Activated T-helper 2 cell treated with anti-CD3 and anti-CD28 coated beads, Interferon-gamma antibody, Interleukin-2, Interleukin-4, amounts not matched to agents 10 μg/mL and 5 μg/mL and 100 μg/mL, durations not matched to agents 14 hours and 24 hours and 36 hours (primary cell): ENCODE data around the gene GMCL1. TPM values are rescaled to one million over a fixed set of nuclear protein-coding genes. Genes with fewer than 3 reads are reported as not detected.
"Not testable (repeated sequence)": the region's sequence is repeated elsewhere in the genome, so short reads cannot be mapped to it uniquely, and the experiment has no call there.

Experiments
- DNase-seq: peaks from one replicate; pipeline ENCODE4 v3.0.0; 2021; ENCODE audit warnings: low spot score
- H3K27ac Mint-ChIP-seq: one replicate; pipeline ENCODE4 v1.8.0; 2021; ENCODE audit warnings: mixed read lengths
- H3K27me3 Mint-ChIP-seq: one replicate; pipeline ENCODE4 v1.8.0; 2021; ENCODE audit warnings: low read depth, mixed read lengths
- H3K36me3 Mint-ChIP-seq: one replicate; pipeline ENCODE4 v1.8.0; 2021; ENCODE audit warnings: low read depth, mixed read lengths
- H3K4me1 Mint-ChIP-seq: one replicate; pipeline ENCODE4 v1.8.0; 2021; ENCODE audit warnings: low read depth, mixed read lengths
- H3K4me3 Mint-ChIP-seq: one replicate; pipeline ENCODE4 v1.8.0; 2021; ENCODE audit warnings: low read depth, mild to moderate bottlenecking, moderate library complexity, mixed read lengths
- H3K9me3 Mint-ChIP-seq: one replicate; pipeline ENCODE4 v1.8.0; 2021; ENCODE audit warnings: mixed read lengths
- intact Hi-C: fragments of 100-400 bp; cut with micrococcal nuclease; formaldehyde crosslinking; loops from one replicate; pipeline ENCODE4 v1.15.1; 2023
- total RNA-seq: library from RNA; stranded (reverse); gene quantifications from 2 replicates; pipeline ENCODE4 v1.2.3, GENCODE V29; 2022

Gene GMCL1
- total RNA-seq, 1 donor from 2014 or later, result 29.2 TPM

- Mint-ChIP-seq H3K4me1 (peaks cover 9% of the 10 kb centered on the region), H3K27ac (no peak overlapping the region), H3K4me3 (no peak overlapping the region), H3K9me3 (no peaks in the 10 kb centered on the region), H3K27me3 (no peaks in the 10 kb centered on the region), H3K36me3 (peaks cover 56% of the 10 kb centered on the region)
- intact Hi-C loops, result no loop called here
- DNase-seq, result no peak
Measured at GRCh38 chr2:69844560-69844959, 15.1 kb downstream of the GMCL1 start.

GRCh38 chr2:69846182-69847067 lies 17.0 kb downstream of the GMCL1 start:
- no peaks in the 10 kb centered on the region for H3K27me3 Mint-ChIP-seq
- H3K4me1 Mint-ChIP-seq, result peaks cover 9% of the 10 kb centered on the region
- intact Hi-C loops, result no loop called here
- no peak overlapping the region for H3K4me3 Mint-ChIP-seq
- peaks cover 48% of the 10 kb centered on the region for H3K36me3 Mint-ChIP-seq
- H3K9me3 Mint-ChIP-seq, result no peaks in the 10 kb centered on the region
- no peak for DNase-seq
- peak overlapping the region; percentile 54 for H3K27ac Mint-ChIP-seq

GRCh38 chr2:69847068-69847828 lies 17.8 kb downstream of the GMCL1 start:
- H3K36me3 Mint-ChIP-seq, result peaks cover 46% of the 10 kb centered on the region
- no peak for DNase-seq
- intact Hi-C loops, result no loop called here
- H3K27ac Mint-ChIP-seq, result peak overlapping the region; percentile 54
- peaks cover 9% of the 10 kb centered on the region for H3K4me1 Mint-ChIP-seq
- no peaks in the 10 kb centered on the region for H3K27me3 Mint-ChIP-seq
- H3K9me3 Mint-ChIP-seq, result no peaks in the 10 kb centered on the region
- H3K4me3 Mint-ChIP-seq, result no peak overlapping the region

GRCh38 chr2:69848186-69848790 lies 18.8 kb downstream of the GMCL1 start:
- H3K27ac Mint-ChIP-seq, result no peak overlapping the region
- DNase-seq, result no peak
- peaks cover 49% of the 10 kb centered on the region for H3K36me3 Mint-ChIP-seq
- H3K27me3 Mint-ChIP-seq, result no peaks in the 10 kb centered on the region
- peaks cover 9% of the 10 kb centered on the region for H3K4me1 Mint-ChIP-seq
- intact Hi-C loops, result no loop called here
- no peaks in the 10 kb centered on the region for H3K9me3 Mint-ChIP-seq
- no peak overlapping the region for H3K4me3 Mint-ChIP-seq

GRCh38 chr2:69858261-69858660 lies 28.8 kb downstream of the GMCL1 start:
- intact Hi-C loops, result no loop called here
- no peaks in the 10 kb centered on the region for H3K4me1 Mint-ChIP-seq
- H3K9me3 Mint-ChIP-seq, result no peaks in the 10 kb centered on the region
- H3K36me3 Mint-ChIP-seq, result peaks cover 26% of the 10 kb centered on the region
- no peaks in the 10 kb centered on the region for H3K27me3 Mint-ChIP-seq
- DNase-seq, result no peak
- no peak overlapping the region for H3K27ac Mint-ChIP-seq
- no peak overlapping the region for H3K4me3 Mint-ChIP-seq

- H3K27me3 Mint-ChIP-seq, result no peaks in the 10 kb centered on the region
- no peaks in the 10 kb centered on the region for H3K9me3 Mint-ChIP-seq
- no peak overlapping the region for H3K27ac Mint-ChIP-seq
- H3K4me3 Mint-ChIP-seq, result no peak overlapping the region
- H3K4me1 Mint-ChIP-seq, result no peaks in the 10 kb centered on the region
- intact Hi-C loops, result no loop called here
- no peak for DNase-seq
- H3K36me3 Mint-ChIP-seq, result peaks cover 43% of the 10 kb centered on the region
Measured at GRCh38 chr2:69863298-69863697, 33.8 kb downstream of the GMCL1 start.

- Mint-ChIP-seq H3K27me3 (no peaks in the 10 kb centered on the region), H3K9me3 (no peaks in the 10 kb centered on the region), H3K4me1 (peaks cover 6% of the 10 kb centered on the region), H3K4me3 (no peak overlapping the region), H3K36me3 (no peaks in the 10 kb centered on the region), H3K27ac (no peak overlapping the region)
- DNase-seq, result no peak
- intact Hi-C loops, result loop anchor here (5.0 kb wide), 1 partner anchor 56 kb away; no protein-coding TSS in a partner anchor
Measured at GRCh38 chr2:69888451-69888850, 59.0 kb downstream of the GMCL1 start.

GRCh38 chr2:69889302-69889701 lies 59.8 kb downstream of the GMCL1 start:
- intact Hi-C loops, result loop anchor here (5.0 kb wide), 1 partner anchor 57 kb away; no protein-coding TSS in a partner anchor
- DNase-seq, result no peak
- peaks cover 3% of the 10 kb centered on the region for H3K36me3 Mint-ChIP-seq
- H3K9me3 Mint-ChIP-seq, result no peaks in the 10 kb centered on the region
- peaks cover 7% of the 10 kb centered on the region for H3K4me1 Mint-ChIP-seq
- no peaks in the 10 kb centered on the region for H3K27me3 Mint-ChIP-seq
- no peak overlapping the region for H3K27ac Mint-ChIP-seq
- H3K4me3 Mint-ChIP-seq, result no peak overlapping the region

GRCh38 chr2:69890881-69891280 lies 61.4 kb downstream of the GMCL1 start:
- intact Hi-C loops, result loop anchor here (5.0 kb wide), 2 partner anchors 149 to 169 kb away; partner anchors contain the start of gene ANXA4
- no peak overlapping the region for H3K27ac Mint-ChIP-seq

GRCh38 chr2:69892838-69893424 lies 63.5 kb downstream of the GMCL1 start:
- intact Hi-C loops, result loop anchor here (2.0 to 5.0 kb wide), 3 partner anchors 22 to 171 kb away; partner anchors contain the start of genes ANXA4 and MXD1
- Mint-ChIP-seq H3K4me3 (peak overlapping the region; percentile 98), H3K36me3 (peaks cover 35% of the 10 kb centered on the region), H3K27ac (peak overlapping the region; percentile 97), H3K4me1 (peaks cover 23% of the 10 kb centered on the region)
- not testable (repeated sequence) for H3K9me3 Mint-ChIP-seq, H3K27me3 Mint-ChIP-seq, DNase-seq

More at GRCh38 chr2:69890881-69891280, 61.4 kb downstream of the GMCL1 start:
- H3K9me3 Mint-ChIP-seq, result no peaks in the 10 kb centered on the region
- H3K4me1 Mint-ChIP-seq, result peaks cover 13% of the 10 kb centered on the region
- no peaks in the 10 kb centered on the region for H3K27me3 Mint-ChIP-seq
- no peak overlapping the region for H3K4me3 Mint-ChIP-seq
- H3K36me3 Mint-ChIP-seq, result peaks cover 15% of the 10 kb centered on the region
- no peak for DNase-seq

- Mint-ChIP-seq H3K9me3 (no peaks in the 10 kb centered on the region), H3K27ac (peak within 1 kb of the TSS; percentile 97), H3K36me3 (peaks cover 45% of the 10 kb centered on the region), H3K27me3 (no peaks in the 10 kb centered on the region), H3K4me1 (peaks cover 28% of the 10 kb centered on the region), H3K4me3 (peak within 1 kb of the TSS; percentile 98)
- peak; percentile 72 for DNase-seq
- intact Hi-C loops, result loop anchor here (2.0 to 5.0 kb wide), 3 partner anchors 21 to 172 kb away; partner anchors contain the start of genes ANXA4 and MXD1
Measured at GRCh38 chr2:69893684-69894551, 64.5 kb downstream of the GMCL1 start, which contains the start of gene SNRNP27. Gene SNRNP27 (plus strand): TSS chr2:69893956. CDS start chr2:69893985, 29 bp downstream.
